Endothelial cell of umbilical vein (primary cell): ENCODE results near the gene TRIM23. TPM values are rescaled to one million over a fixed set of nuclear protein-coding genes. Genes with fewer than 3 reads are reported as not detected.

ENCODE experiments used
- BruUV-seq: library from RNA; stranded (reverse); fragments of 400-500 nt; replicated peaks from 2 replicates; lab custom pipeline; 2021; lab: Mats Ljungman, UMichigan
- CTCF ChIA-PET: fragments of 300-600, 350-600 bp; sonication (Branson Sonifier 250); formaldehyde crosslinking; loops from one replicate; lab custom pipeline; 2021; ENCODE audit warnings: antibody characterized with exemption, inconsistent platforms; lab: Charles Lee
- POLR2A ChIA-PET: fragments of 300-600, 350-600 bp; sonication (Branson Sonifier 250); formaldehyde crosslinking; loops from one replicate; lab custom pipeline; 2021; ENCODE audit warnings: antibody characterized with exemption, inconsistent platforms; lab: Charles Lee
- DNase-seq: peaks from one replicate; pipeline ENCODE4 v3.0.0-alpha.2; 2011; ENCODE audit warnings: low read depth, low spot score
- FAIRE-seq: peaks from 2 replicates; lab custom pipeline; 2011; peaks lifted over from hg19 to GRCh38; lab: Jason Lieb, UNC
- H2AFZ ChIP-seq: 2 replicates; pipeline ENCODE4 v1.6.0; 2012; ENCODE audit warnings: low read depth, low read length, control low read depth, inconsistent platforms
- H3K27ac ChIP-seq: 2 replicates; pipeline ENCODE4 v1.5.1; 2011; ENCODE audit warnings: low read depth, mild to moderate bottlenecking, control low read depth, low read length, moderate library complexity; ENCODE audit not compliant: insufficient read depth
- H3K27me3 ChIP-seq, 2 experiments: 2 replicates each; pipeline versions ENCODE4 v1.6.0 to v1.6.1; 2011; ENCODE audit warnings: low read length in 2 of 2, mixed read lengths in 1 of 2; ENCODE audit not compliant: control insufficient read depth in 2 of 2, insufficient read depth in 2 of 2
- H3K36me3 ChIP-seq, 2 experiments: 2 replicates in 1 of 2; 3 replicates in 1 of 2; pipeline ENCODE4 v1.5.1; 2011; ENCODE audit warnings: low read length in 2 of 2, mild to moderate bottlenecking in 1 of 2, moderate library complexity in 1 of 2; ENCODE audit not compliant: control insufficient read depth in 2 of 2, insufficient read depth in 2 of 2; ENCODE audit errors: extremely low read depth in 1 of 2
- H3K4me1 ChIP-seq: 3 replicates; pipeline ENCODE4 v1.5.1; 2011; ENCODE audit warnings: mild to moderate bottlenecking, low read length; ENCODE audit not compliant: control insufficient read depth, insufficient read depth; ENCODE audit errors: extremely low read depth
- H3K4me2 ChIP-seq: 2 replicates; pipeline ENCODE4 v1.6.1; 2011; ENCODE audit warnings: low read length, control low read depth, mixed read lengths; ENCODE audit not compliant: insufficient read depth
- H3K4me3 ChIP-seq, 3 experiments: fragments of 200-600 bp in 1 of 3; sonication (generic), shearing (Covaris generic) in 1 of 3; replicated peaks in 1 of 3; 2 replicates each; pipeline ENCODE4 v1.5.1; 2011 to 2016; ENCODE audit warnings: control low read depth in 3 of 3, low read length in 3 of 3, mild to moderate bottlenecking in 2 of 3, inconsistent platforms in 1 of 3, low read depth in 1 of 3, moderate library complexity in 1 of 3; ENCODE audit not compliant: insufficient read depth in 1 of 3
- H3K79me2 ChIP-seq: 2 replicates; pipeline ENCODE4 v1.6.0; 2012; ENCODE audit warnings: low read length, inconsistent platforms; ENCODE audit not compliant: control insufficient read depth, insufficient read depth
- H3K9ac ChIP-seq: replicated peaks from 2 replicates; pipeline ENCODE3; 2011; ENCODE audit warnings: low read length, control low read depth; ENCODE audit not compliant: insufficient read depth; ENCODE audit errors: extremely low read depth
- H3K9me1 ChIP-seq: replicated peaks from 3 replicates; pipeline ENCODE4 v1.6.0; 2011; ENCODE audit warnings: mild to moderate bottlenecking, low read length; ENCODE audit not compliant: control insufficient read depth, insufficient read depth; ENCODE audit errors: extremely low read depth
- H3K9me3 ChIP-seq: replicated peaks from 2 replicates; pipeline ENCODE4 v1.5.1; 2012; ENCODE audit warnings: low read length, inconsistent platforms; ENCODE audit not compliant: control insufficient read depth, insufficient read depth
- H4K20me1 ChIP-seq: replicated peaks from 2 replicates; pipeline ENCODE3; 2011; ENCODE audit warnings: mild to moderate bottlenecking, low read length; ENCODE audit not compliant: control insufficient read depth, insufficient read depth; ENCODE audit errors: extremely low read depth
- CTCF ChIP-seq, 2 donors: IDR thresholded peaks; 1 replicate in 1 of 2; 2 replicates in 1 of 2; pipeline ENCODE4 v1.5.1; 2011; ENCODE audit warnings: low read length in 2 of 2, mild to moderate bottlenecking in 2 of 2, moderate library complexity in 2 of 2, control low read depth in 1 of 2, inconsistent platforms in 1 of 2, low read depth in 1 of 2; ENCODE audit not compliant: insufficient read depth in 1 of 2; ENCODE audit errors: extremely low read depth in 1 of 2
- EZH2 ChIP-seq: IDR thresholded peaks from 2 replicates; pipeline ENCODE4 v1.6.1; 2012; ENCODE audit warnings: borderline replicate concordance, low read depth, mild to moderate bottlenecking, moderate library complexity, low read length, inconsistent platforms; ENCODE audit not compliant: severe bottlenecking
- FOS ChIP-seq: IDR thresholded peaks from 2 replicates; pipeline ENCODE4 v1.6.1; 2011; ENCODE audit warnings: mild to moderate bottlenecking, low read length, moderate library complexity, borderline replicate concordance; ENCODE audit not compliant: insufficient read depth
- GATA2 ChIP-seq: IDR thresholded peaks from 2 replicates; pipeline ENCODE4 v1.7.0; 2011; ENCODE audit warnings: low read depth, mild to moderate bottlenecking, moderate library complexity, mixed read lengths, low read length; ENCODE audit not compliant: insufficient read length, insufficient read depth
- JUN ChIP-seq: IDR thresholded peaks from 2 replicates; pipeline ENCODE4 v1.6.1; 2011; ENCODE audit warnings: borderline replicate concordance, low read depth; ENCODE audit not compliant: insufficient read length, insufficient read depth
- MAX ChIP-seq: IDR thresholded peaks from 2 replicates; pipeline ENCODE4 v1.6.1; 2011; ENCODE audit not compliant: insufficient read depth, insufficient read length
- MYC ChIP-seq: IDR thresholded peaks from one replicate; pipeline ENCODE4 v1.6.1; 2011; ENCODE audit warnings: mild to moderate bottlenecking, low read depth, low read length
- POLR2A ChIP-seq: IDR thresholded peaks from 2 replicates; pipeline ENCODE4 v1.6.1; 2012; ENCODE audit warnings: low read depth, mild to moderate bottlenecking, control low read depth, low read length
- POLR2AphosphoS5 ChIP-seq: IDR thresholded peaks from 2 replicates; pipeline ENCODE4 v1.6.1; 2012; ENCODE audit warnings: low read depth, mild to moderate bottlenecking, control low read depth, low read length, moderate library complexity; ENCODE audit not compliant: insufficient read depth
- dilution Hi-C: fragments of 300-500 bp; cut with MboI; formaldehyde crosslinking; loops from one replicate; pipeline ENCODE4 v1.15.0; 2019; ENCODE audit warnings: low sequenced_read_pairs; ENCODE audit not compliant: extremely low pct_ligation_motif_present
- intact Hi-C: fragments of 100-400 bp; cut with micrococcal nuclease; formaldehyde crosslinking; loops from one replicate; pipeline ENCODE4 v1.10.0; 2022
- polyA plus RNA-seq, 4 experiments: library from polyadenylated mRNA; depleted of rRNA in 3 of 4; stranded (reverse) in 3 of 4; unstranded in 1 of 4; fragments of >200 nt; gene quantifications; 2 replicates each; pipeline versions ENCODE4 v1.2.1 to v1.2.3, GENCODE V29; 2011 to 2012; ENCODE audit warnings: missing spikeins in 1 of 4
- total RNA-seq: library from RNA; stranded (reverse); gene quantifications from 2 replicates; pipeline ENCODE4 v1.2.3, GENCODE V29; 2021

The TRIM23 gene
- total and polyA plus RNA-seq, 2 donors (not counting 3 experiments of a cell fraction or from before 2014, with no cell fraction given): 2.2 to 10.6 TPM

- H4K20me1 ChIP-seq: no peaks in the 10 kb centered on the region
- no peaks in the 10 kb centered on the region for H3K79me2 ChIP-seq
- no peaks in the 10 kb centered on the region for H3K9me1 ChIP-seq
- CTCF ChIA-PET: interaction anchor here (1.6 kb wide), 1 partner anchor 15 kb away, joined by 3 read pairs; the partner anchor contains the start of genes CENPK and PPWD1
- H3K4me1 ChIP-seq: peaks cover 6% of the 10 kb centered on the region
- intact Hi-C loops (no loop called here), dilution Hi-C loops (no loop called here)
- H3K4me2 ChIP-seq: no peak overlapping the region
- DNase-seq (no peak), FAIRE-seq (no peak)
- no peak overlapping the region for H3K27ac ChIP-seq
- no peaks in the 10 kb centered on the region for H3K27me3 ChIP-seq
- no peak overlapping the region for H3K9ac ChIP-seq
- H3K4me3 ChIP-seq: no peak overlapping the region
- peaks cover 0 to 9% of the 10 kb centered on the region in 2 experiments for H3K36me3 ChIP-seq
- TF ChIP-seq EZH2: no peak
- TF ChIP-seq POLR2A: no peak
- no peak for TF ChIP-seq GATA2
- no peak for TF ChIP-seq MYC
- no peak for TF ChIP-seq MAX
- TF ChIP-seq JUN: no peak
- TF ChIP-seq CTCF (IDR thresholded peaks at IDR 0.05; ENCODE audit: extremely low read depth in 1 of 2, insufficient read depth in 1 of 2, low read depth in 1 of 2, low read length in 2 of 2): no peak
- TF ChIP-seq POLR2AphosphoS5: no peak
- TF ChIP-seq FOS: no peak
- BruUV-seq: no TSS peak
- no peaks in the 10 kb centered on the region for H3K9me3 ChIP-seq
- no peak overlapping the region for H2AFZ ChIP-seq
- POLR2A ChIA-PET: no interaction called here
Observed at GRCh38 chr5:65548281-65548680, 75.9 kb downstream of the TRIM23 start.
